DMS 273 (cell line): Measurements from ENCODE around the gene RGMA.
A peak's percentile ranks its signal among the peaks of the same experiment; 100 is the strongest.

Experiments used
- DNase-seq: peaks from one replicate; lab custom pipeline; 2025; ENCODE audit not compliant: unreplicated experiment; lab: John Stamatoyannopoulos, UW

RGMA gene

GRCh38 chr15:93088981-93089726 is at the start of gene RGMA:
Gene RGMA, minus strand, starts transcription at chr15:93089211. Its CDS starts 279 bp downstream, at chr15:93088932.
- DNase-seq = peak; percentile 59

- no peak for DNase-seq
Observed at GRCh38 chr15:93136606-93137005, 47.6 kb upstream of the RGMA start.

GRCh38 chr15:93135997-93136397 is 47.0 kb upstream of the RGMA start:
- DNase-seq = no peak

DNA sequence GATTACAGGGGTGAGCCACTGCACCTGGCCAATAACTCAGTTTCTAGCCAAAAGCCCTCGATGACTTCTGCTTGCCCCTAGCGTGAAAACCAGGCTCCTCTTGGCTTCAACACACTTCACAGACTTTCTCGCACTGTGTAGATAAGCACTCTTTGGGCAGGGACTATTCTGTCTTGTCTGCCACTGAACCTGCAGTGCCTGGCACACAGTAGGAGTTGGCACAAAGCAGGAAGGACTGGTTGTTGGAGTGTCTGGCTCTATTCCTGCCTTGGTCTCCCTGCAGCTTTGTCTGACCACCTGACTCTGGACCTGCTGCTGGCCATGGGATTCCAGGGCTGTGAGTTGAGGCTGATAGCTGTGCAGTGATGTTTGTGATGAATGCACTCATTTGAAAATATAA is 46.4 kb upstream of the RGMA start:
- no peak for DNase-seq

- no peak for DNase-seq
Observed at GRCh38 chr15:93131485-93132095, 42.6 kb upstream of the RGMA start.

DNA sequence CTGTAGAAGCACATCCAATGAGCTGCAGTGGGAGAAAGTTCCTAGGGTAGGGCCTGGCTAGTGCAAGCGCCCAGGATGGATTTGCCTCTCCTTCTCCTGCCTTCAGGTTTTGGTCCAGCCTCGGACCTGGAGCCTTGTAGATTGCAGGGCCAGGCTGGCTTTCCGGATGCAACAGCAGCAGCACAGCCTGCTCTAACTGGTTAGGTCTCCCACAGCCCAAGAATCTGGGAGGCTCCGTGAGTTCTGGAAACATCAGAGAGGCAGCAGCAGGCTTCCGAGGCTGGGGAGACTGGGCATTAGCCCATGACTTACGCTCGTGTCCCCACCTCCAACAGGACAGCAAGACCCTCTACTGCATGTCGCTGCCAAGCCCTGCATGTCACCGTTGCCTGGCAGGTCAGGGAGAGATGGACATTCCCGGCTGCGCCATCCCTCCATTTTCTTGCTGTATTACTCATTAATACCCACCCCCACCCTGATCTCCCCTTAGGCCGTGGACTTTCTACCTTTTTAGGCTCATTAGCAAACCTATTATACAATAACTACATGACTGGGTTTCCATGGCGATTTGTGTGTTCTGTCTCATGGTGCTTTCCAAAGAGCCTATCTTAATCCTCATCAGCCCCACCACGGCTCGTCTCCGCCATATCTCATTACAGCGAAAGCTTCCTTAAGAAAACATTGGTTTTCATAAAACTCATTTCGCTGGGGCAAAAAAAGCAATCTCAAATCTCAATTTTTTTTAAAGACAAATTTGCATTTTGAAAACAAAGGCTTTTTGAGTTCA is 40.9 kb upstream of the RGMA start:
- no peak for DNase-seq

DNA sequence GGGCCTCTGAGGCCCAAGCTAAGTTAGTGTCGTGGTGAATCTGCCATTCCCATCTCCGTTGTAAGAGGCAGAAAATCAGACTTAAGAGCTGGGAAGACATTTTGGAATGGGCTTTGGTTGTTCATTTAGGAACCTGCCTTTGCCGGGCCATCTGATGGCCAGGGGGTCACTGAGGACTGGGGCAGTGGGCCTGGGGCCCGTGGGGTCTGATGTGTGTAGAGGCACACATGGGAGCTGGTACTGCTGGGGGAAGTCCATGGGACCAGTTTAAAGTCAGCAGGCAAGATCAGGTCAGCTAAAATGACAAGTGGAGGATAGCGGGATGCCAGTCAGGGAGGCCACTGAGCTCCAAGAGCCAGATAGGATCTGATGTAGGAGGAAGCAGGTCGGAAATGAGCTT is 38.3 kb upstream of the RGMA start:
- no peak for DNase-seq

DNA sequence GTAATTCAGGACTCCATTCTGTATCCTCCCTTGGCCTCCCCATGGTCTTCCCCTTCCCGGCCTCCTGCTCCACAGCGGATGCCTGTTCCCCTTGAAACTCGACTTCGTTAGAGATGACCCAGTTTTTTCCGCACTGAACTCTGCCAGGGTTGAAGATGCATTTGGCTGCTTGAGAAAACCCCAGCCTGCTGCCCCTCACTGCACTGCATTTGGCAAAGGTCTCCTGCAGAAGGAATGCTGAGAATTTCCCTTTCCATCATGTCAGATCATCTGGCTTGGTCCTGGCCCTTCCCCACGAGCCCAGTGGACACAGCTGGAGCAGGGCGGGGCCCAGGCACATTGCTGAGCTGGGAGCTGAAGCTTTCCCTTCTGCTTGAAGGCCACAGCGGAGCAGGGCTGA is 37.6 kb upstream of the RGMA start:
- no peak for DNase-seq

- no peak for DNase-seq
Observed at GRCh38 chr15:93126148-93126547, 37.1 kb upstream of the RGMA start.

- peak; percentile 28 for DNase-seq
Observed at GRCh38 chr15:93124126-93124525, 35.1 kb upstream of the RGMA start.

DNA sequence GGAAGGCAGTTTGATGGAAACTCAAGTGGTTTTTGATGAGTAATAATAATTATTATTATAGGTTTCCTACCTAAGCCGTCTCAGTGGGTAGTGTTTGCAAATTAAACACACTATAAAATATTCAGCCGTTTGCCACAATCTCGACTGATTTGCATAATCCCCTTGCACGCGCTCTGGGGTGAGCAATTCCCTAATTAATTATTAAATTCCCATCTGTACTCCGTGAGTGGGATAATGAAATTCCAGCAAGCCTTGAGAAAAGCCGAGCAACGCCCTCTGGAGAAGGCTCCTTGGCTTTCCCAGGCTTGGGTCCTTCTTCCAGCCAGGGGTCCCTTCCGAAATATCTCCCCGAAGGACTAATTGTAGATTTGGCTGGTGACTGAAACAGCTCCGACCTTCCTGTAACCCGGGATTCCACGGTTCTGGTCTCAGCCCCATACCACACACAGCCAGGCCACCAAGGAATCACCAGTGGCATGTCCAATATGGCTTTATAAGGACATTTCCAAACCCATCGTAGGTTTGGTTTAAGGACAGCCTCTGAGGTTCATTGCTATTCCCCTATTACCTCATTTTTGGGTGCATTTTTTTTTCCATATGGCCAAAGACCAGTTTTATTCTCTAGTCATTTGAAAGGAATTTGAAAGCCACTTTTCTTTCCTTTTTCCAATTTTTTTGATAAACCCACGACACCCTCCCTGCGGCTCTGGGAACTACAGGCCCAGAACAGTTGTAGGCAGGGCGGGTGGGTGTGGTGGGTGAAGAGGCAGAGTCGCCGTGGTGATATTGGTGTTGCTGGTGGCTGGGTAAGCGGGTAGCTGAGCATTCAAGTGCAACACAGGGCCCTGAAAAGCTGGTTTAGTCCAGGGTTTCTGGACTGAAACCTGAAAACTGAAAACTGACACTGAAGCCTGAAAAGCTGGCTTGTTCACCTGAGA is 33.2 kb upstream of the RGMA start:
- DNase-seq = peak; percentile 56

DNA sequence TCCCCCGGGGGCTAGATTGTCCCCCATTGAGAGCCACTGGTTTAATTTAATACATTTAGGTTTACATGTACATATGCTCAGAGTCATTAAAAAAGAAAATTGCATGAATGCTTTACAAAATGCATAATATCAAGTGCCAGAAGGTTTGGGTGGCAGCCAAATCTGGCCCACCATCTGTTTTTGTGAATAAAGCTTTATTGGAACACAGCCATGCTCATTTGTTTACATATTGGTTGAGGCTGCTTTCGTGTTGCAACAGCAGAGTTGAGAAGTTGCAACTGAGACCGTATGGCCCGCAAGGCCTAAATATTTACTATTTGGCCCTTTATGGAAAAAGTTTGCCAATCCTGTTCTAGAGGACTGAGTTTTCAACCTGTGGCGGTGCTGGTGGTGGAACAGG is 32.1 kb upstream of the RGMA start:
- peak; percentile 92 for DNase-seq

- peak; percentile 14 for DNase-seq
Observed at GRCh38 chr15:93118904-93119303, 29.9 kb upstream of the RGMA start.

DNA sequence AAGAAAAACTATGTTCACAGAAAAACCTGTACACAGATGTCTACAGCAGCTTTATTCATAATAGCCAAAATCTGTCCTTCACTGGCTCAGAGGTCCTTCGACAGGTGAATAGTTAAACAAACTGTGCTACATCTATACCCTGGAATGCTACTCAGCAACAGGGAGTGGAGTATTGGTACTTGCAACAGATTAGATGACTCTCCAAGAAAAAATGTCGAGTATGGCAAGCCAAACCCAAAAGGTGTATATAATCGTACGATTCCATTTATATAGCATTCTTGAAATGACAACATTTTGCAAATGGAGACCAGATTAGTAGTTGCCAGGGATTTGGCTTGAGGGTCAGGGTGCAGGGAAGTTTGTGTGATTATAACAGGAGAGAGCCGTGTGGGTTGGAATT is 22.4 kb upstream of the RGMA start:
- DNase-seq = no peak

DNA sequence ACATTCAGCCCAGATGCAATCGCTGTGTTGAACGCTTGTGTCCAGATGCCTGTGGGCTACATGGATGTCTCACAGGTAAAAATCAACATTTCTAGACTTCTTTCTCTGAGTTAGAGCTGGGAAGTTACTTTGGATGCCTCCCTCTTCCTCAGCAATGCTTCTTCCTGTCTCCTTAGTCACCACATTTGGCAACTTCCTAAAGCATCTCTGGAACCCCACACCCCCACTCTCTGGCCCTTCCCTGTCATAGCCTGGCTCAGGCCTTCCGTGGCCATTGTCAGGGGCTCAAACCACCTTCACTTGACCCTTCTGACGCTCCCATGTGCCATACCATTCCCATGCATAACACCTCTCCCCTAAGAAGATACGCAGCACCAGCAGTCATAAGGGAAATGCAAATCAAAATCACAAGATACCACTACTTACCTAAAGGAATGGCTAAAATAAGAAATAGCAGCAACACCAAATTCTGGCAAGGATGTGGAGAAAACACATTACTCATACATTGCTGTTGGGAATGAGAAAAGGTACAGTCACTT is 21.6 kb upstream of the RGMA start:
- DNase-seq = no peak

- DNase-seq = no peak
Observed at GRCh38 chr15:93109336-93110102, 20.5 kb upstream of the RGMA start.

- peak; percentile 3 for DNase-seq
Observed at GRCh38 chr15:93107646-93108045, 18.6 kb upstream of the RGMA start.

- no peak for DNase-seq
Observed at GRCh38 chr15:93105485-93105884, 16.5 kb upstream of the RGMA start.

DNA sequence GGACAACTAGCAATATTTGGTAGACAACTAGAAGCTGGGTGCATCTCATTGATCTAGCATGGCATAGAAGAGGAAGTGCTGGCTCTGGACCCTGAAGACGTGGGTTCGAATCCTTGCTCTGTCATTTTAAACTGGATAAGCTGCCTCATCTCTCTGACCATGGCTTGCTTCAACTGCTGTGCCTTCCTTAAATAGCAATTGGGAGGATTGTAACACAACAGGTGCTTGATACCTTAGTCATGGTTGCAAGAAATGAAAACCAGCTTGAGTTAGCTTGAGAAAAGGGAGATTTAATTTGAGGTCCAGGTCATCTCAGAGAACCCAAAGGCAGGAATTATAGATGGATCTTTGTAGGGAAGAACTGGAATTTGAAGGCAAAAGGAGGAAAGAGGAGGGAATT is 14.8 kb upstream of the RGMA start:
- DNase-seq = no peak

DNA sequence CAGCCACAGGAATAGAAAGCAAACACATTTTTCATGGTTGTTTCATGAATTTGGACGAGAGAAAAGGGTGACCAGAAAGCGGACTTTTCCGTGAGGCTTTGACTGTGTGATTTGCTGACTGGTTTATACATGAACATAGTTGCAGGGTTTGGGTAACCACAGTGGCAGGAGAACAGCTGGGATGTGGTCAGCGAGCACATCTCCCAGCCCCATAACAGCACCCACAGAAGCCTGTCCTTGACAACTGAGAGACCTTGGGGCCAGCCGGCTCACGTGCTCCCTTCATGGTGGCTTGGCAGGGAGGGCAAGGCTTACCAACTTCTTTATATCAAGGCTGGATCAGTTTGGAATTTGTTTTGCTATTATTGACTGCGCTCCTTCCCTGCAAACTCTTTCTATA is 13.2 kb upstream of the RGMA start:
- no peak for DNase-seq
